ENCODE results near the gene SPATA4.
A peak's percentile ranks its signal among the peaks of the same experiment; 100 is the strongest.

SPATA4 gene

GRCh38 chr4:176207839-176208238 is 12.5 kb upstream of the SPATA4 start:
- Mint-ChIP-seq H3K4me3 (no peak overlapping the region), H3K27me3 (peaks cover 62% of the 10 kb centered on the region), H3K4me1 (peaks cover 12% of the 10 kb centered on the region), H3K27ac (no peak overlapping the region), H3K9me3 (no peaks in the 10 kb centered on the region)
- no peak for ATAC-seq
- DNase-seq = no peak

GRCh38 chr4:176205299-176205698 is 9.9 kb upstream of the SPATA4 start:
- no peak overlapping the region for H3K27ac Mint-ChIP-seq
- ATAC-seq = no peak
- H3K27me3 Mint-ChIP-seq = peaks cover 58% of the 10 kb centered on the region
- no peak overlapping the region for H3K4me3 Mint-ChIP-seq
- H3K4me1 Mint-ChIP-seq = peaks cover 12% of the 10 kb centered on the region
- no peaks in the 10 kb centered on the region for H3K9me3 Mint-ChIP-seq
- DNase-seq = no peak

DNA sequence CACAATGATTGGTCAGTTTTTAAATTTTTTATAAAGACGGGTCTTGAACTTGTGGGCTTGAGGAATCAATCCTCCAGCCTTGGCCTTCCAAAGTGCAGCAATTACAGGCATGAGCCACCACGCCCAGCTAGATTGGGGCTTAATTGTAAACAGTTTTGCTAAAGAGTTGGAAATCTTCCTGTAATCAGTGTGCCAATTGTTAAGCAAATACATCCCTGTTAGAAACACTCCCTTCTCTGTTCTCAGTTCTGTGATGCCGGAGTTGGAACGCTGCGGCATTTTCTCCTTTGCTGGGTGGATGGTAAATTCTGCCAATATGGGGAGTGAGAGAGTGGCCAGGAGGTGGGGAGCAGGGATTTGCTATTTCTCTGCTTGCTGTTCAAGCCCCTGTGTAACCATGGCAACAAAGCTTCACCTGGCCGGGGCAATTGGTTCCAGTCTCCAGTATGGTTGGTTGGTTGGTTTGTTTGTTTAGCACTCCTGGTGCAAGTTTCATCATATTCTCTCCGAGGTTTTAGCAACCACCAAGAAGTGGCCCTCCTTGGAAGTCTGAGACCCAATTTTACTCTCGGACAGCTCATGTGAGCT is 3.0 kb upstream of the SPATA4 start:
- H3K4me1 Mint-ChIP-seq = peaks cover 40% of the 10 kb centered on the region
- peaks cover 8 to 12% of the 10 kb centered on the region in 2 donors for H3K9me3 Mint-ChIP-seq
- H3K4me3 Mint-ChIP-seq = no peak overlapping the region
- H3K27ac Mint-ChIP-seq = no peak overlapping the region
- ATAC-seq (no peak), DNase-seq (no peak)
- peaks cover 20% of the 10 kb centered on the region for H3K27me3 Mint-ChIP-seq

DNA sequence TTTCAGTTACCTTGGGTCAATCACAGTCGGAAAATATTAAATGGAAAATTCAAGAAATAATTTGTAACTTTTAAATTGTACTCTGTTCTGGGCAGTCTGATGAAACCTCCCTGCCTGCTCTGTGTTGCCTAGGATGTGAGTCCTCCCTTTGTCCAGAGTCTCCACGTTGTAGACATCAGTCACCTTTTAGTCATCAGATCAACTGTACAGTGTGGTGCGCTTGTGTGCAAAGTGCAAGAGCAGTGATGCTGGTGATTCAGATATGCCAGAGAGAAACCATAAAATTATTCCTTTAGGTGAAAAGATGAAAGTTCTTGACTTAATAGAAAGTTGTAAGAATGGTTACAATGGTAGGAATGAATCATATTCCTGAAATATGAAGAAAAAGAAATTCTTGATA is 1.4 kb downstream of the SPATA4 start:
- Mint-ChIP-seq H3K27me3 (peaks cover 39% of the 10 kb centered on the region), H3K4me3 (peak overlapping the region; percentile 63 to 65), H3K4me1 (peaks cover 49% of the 10 kb centered on the region), H3K9me3 (peaks cover 8 to 12% of the 10 kb centered on the region in 2 donors), H3K27ac (peak overlapping the region; percentile 34 to 78)
- DNase-seq = peak; percentile 32 to 74
- ATAC-seq = peak; percentile 88

DNA sequence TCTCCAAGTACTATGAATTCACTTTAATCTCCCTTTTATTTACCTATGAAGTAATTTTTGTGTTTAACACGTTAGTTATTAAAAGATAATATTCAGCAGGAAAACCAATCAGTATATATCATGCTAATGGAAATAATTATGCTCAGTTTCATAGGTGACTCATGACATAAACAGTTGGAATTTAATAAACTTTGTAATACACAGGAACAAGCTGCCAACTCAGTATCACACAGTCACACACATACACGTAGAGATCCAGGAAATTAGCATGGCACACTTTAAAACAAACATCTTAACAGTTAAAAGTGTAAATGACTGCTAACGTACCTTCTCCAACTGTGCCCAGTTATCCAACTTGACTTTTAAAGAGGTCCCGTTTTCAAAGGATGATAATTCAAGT is 2.3 kb downstream of the SPATA4 start:
- ATAC-seq (no peak), DNase-seq (no peak)
- H3K9me3 Mint-ChIP-seq = peaks cover 8 to 11% of the 10 kb centered on the region in 2 donors
- peak overlapping the region in 1 of 2 donors; percentile 33 for H3K27ac Mint-ChIP-seq
- H3K4me1 Mint-ChIP-seq = peaks cover 53% of the 10 kb centered on the region
- H3K27me3 Mint-ChIP-seq = peaks cover 40% of the 10 kb centered on the region
- H3K4me3 Mint-ChIP-seq = no peak overlapping the region

DNA sequence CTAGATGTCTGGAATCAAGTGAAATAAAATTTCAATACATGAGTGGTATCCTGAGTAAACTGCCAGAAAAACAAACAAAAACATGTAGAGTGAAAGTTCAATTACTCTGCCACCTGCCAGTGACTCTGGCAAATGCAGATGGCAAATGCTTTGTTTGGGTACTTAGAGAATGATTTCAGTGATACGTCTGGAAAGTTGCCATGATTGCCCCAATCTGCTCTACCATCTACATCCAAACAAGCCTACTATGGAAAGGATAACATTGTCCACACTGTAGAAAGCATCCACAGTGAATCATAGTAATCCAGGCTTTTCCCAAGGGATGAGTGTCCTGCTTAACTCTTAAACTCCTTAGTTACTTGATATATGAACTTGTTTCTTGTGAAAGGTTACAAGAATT is 3.4 kb downstream of the SPATA4 start:
- no peaks in the 10 kb centered on the region for H3K9me3 Mint-ChIP-seq
- ATAC-seq (no peak), DNase-seq (no peak)
- H3K27ac Mint-ChIP-seq = no peak overlapping the region
- peaks cover 53% of the 10 kb centered on the region for H3K4me1 Mint-ChIP-seq
- H3K27me3 Mint-ChIP-seq = peaks cover 32% of the 10 kb centered on the region
- no peak overlapping the region for H3K4me3 Mint-ChIP-seq

GRCh38 chr4:176189891-176190795 is 5.2 kb downstream of the SPATA4 start:
- H3K27me3 Mint-ChIP-seq = peaks cover 32% of the 10 kb centered on the region

GRCh38 chr4:176188654-176189053 is 6.7 kb downstream of the SPATA4 start:
- no peak for ATAC-seq
- no peaks in the 10 kb centered on the region for H3K9me3 Mint-ChIP-seq
- no peak overlapping the region for H3K27ac Mint-ChIP-seq

More at GRCh38 chr4:176189891-176190795, 5.2 kb downstream of the SPATA4 start:
- Mint-ChIP-seq H3K27ac (no peak overlapping the region), H3K4me3 (no peak overlapping the region), H3K4me1 (peaks cover 47% of the 10 kb centered on the region), H3K9me3 (no peaks in the 10 kb centered on the region)
- DNase-seq = no peak
- ATAC-seq = no peak

GRCh38 chr4:176187624-176188023 is 7.8 kb downstream of the SPATA4 start:
- H3K4me3 Mint-ChIP-seq = no peak overlapping the region
- no peaks in the 10 kb centered on the region for H3K9me3 Mint-ChIP-seq
- peaks cover 25% of the 10 kb centered on the region for H3K4me1 Mint-ChIP-seq
- ATAC-seq (peak; percentile 92), DNase-seq (no peak)
- H3K27ac Mint-ChIP-seq = no peak overlapping the region
- peaks cover 32% of the 10 kb centered on the region for H3K27me3 Mint-ChIP-seq

More at GRCh38 chr4:176188654-176189053, 6.7 kb downstream of the SPATA4 start:
- Mint-ChIP-seq H3K4me3 (no peak overlapping the region), H3K4me1 (peaks cover 33% of the 10 kb centered on the region), H3K27me3 (peaks cover 32% of the 10 kb centered on the region)
- no peak for DNase-seq

GRCh38 chr4:176186671-176187395 is 8.6 kb downstream of the SPATA4 start:
- Mint-ChIP-seq H3K27ac (no peak overlapping the region), H3K4me1 (peaks cover 25% of the 10 kb centered on the region), H3K9me3 (no peaks in the 10 kb centered on the region), H3K27me3 (peaks cover 26% of the 10 kb centered on the region), H3K4me3 (no peak overlapping the region)
- DNase-seq (no peak), ATAC-seq (no peak)

- ATAC-seq = no peak
- no peak for DNase-seq
- Mint-ChIP-seq H3K4me3 (no peak overlapping the region), H3K9me3 (no peaks in the 10 kb centered on the region), H3K27me3 (peaks cover 18% of the 10 kb centered on the region), H3K4me1 (peaks cover 25% of the 10 kb centered on the region), H3K27ac (no peak overlapping the region)
Observed at GRCh38 chr4:176186067-176186466, 9.3 kb downstream of the SPATA4 start.

DNA sequence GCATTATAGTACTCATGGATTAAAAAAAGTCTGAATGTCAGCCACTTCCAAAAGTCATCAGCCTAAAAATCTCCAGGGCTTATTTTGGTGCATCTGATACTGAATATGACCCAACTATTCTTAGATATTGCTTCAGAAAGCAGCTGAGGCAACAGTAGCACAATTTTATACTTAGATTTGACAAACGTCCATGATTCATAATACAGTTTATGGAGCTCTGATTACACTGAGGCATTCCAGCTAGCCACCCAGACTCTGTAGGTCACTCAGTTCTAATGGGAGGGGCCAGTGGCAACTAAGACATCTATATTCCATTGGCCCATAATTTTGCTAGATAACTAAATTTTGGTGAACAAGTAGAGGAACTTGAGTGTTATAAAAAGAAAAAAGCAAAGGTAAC is 10.3 kb downstream of the SPATA4 start:
- H3K27ac Mint-ChIP-seq = no peak overlapping the region
- ATAC-seq = no peak
- no peaks in the 10 kb centered on the region for H3K9me3 Mint-ChIP-seq
- H3K27me3 Mint-ChIP-seq = peaks cover 15% of the 10 kb centered on the region
- H3K4me3 Mint-ChIP-seq = no peak overlapping the region
- no peak for DNase-seq
- peaks cover 25% of the 10 kb centered on the region for H3K4me1 Mint-ChIP-seq

- no peak for ATAC-seq
- Mint-ChIP-seq H3K4me1 (no peaks in the 10 kb centered on the region), H3K4me3 (no peak overlapping the region), H3K9me3 (no peaks in the 10 kb centered on the region), H3K27ac (no peak overlapping the region), H3K27me3 (no peaks in the 10 kb centered on the region)
- DNase-seq = no peak
Observed at GRCh38 chr4:176163041-176163440, 32.3 kb downstream of the SPATA4 start.

DNA sequence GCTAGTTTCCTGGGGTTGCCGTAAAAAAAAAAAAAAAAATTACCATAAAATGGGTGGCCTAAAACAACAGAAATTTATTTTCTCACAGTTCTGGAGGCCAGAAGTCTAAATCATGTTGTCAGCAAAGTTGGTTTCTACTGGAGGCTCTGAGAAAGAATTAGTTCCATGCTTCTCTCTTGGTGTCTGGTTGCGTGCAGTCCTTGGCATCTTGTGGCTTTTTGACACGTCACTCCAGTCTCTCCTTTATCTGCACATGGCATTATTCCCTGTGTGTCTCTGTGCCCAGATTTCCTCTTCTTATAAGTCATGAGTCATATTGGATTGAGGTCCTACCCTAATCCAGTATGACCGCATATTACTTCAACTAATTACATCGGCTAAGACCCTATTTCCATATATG is 38.7 kb downstream of the SPATA4 start:
- no peak overlapping the region for H3K27ac Mint-ChIP-seq
- ATAC-seq = no peak

GRCh38 chr4:176153124-176153523 is 42.3 kb downstream of the SPATA4 start:
- Mint-ChIP-seq H3K27me3 (no peaks in the 10 kb centered on the region), H3K4me3 (no peak overlapping the region), H3K4me1 (no peaks in the 10 kb centered on the region), H3K9me3 (no peaks in the 10 kb centered on the region), H3K27ac (no peak overlapping the region)
- DNase-seq = no peak
- no peak for ATAC-seq

More for the DNA sequence above, 38.7 kb downstream of the SPATA4 start:
- H3K27me3 Mint-ChIP-seq = no peaks in the 10 kb centered on the region
- no peak overlapping the region for H3K4me3 Mint-ChIP-seq
- H3K4me1 Mint-ChIP-seq = no peaks in the 10 kb centered on the region
- H3K9me3 Mint-ChIP-seq = no peaks in the 10 kb centered on the region
- DNase-seq = no peak

DNA sequence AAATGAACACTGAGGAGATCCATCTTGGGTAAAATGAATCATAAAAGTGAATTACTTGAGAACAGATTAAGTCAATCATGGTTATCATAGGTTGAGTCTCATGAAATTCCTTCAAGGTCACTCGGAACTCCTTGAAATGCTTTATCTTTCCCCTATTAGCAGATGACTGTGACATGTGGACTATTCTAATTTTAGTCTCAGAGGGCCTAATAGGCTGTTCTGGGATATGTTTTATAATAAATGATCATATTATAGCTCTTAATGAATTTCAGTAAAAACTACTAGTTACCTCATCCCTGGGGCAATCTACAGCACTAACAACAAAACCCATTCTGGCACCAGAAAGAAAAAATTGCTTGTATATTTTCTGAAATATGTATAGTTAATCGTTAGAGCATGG is 44.7 kb downstream of the SPATA4 start:
- Mint-ChIP-seq H3K27me3 (no peaks in the 10 kb centered on the region), H3K4me1 (no peaks in the 10 kb centered on the region), H3K4me3 (no peak overlapping the region), H3K9me3 (no peaks in the 10 kb centered on the region), H3K27ac (no peak overlapping the region)
- ATAC-seq = no peak
- DNase-seq = no peak
